ENCODE results near the gene LSAMP. TPM values are rescaled to one million over a fixed set of nuclear protein-coding genes. Genes with fewer than 3 reads are reported as not detected.

LSAMP gene
- total RNA-seq, 1 experiment from 2014 or later: not detected

- Histone ChIP-seq H3K4me2 (no peak overlapping the region), H3K9me3 (ENCODE audit: insufficient read depth, low read depth) (no peaks in the 10 kb centered on the region), H3F3A (ENCODE audit: insufficient read depth, low read depth) (no peaks in the 10 kb centered on the region), H3K4me3 (no peak overlapping the region), H3K36me3 (ENCODE audit: low read depth) (no peaks in the 10 kb centered on the region), H3K27ac (no peak overlapping the region), H3K4me1 (replicated peaks; ENCODE audit: insufficient read depth) (no peaks in the 10 kb centered on the region), H3K79me2 (ENCODE audit: low read depth) (no peaks in the 10 kb centered on the region), H3K9me2 (ENCODE audit: insufficient read depth) (no peaks in the 10 kb centered on the region; the same call in 1 of the 2 replicates), H2AFZ (no peak overlapping the region), H3K27me3 (ENCODE audit: insufficient read depth, low read depth) (no peaks in the 10 kb centered on the region), H4K20me1 (ENCODE audit: insufficient read depth) (no peaks in the 10 kb centered on the region)
- no peak for DNase-seq
- ChIA-PET CTCF (no interaction called here), POLR2A (ENCODE audit: unreplicated experiment) (no interaction called here)
- intact Hi-C loops (cut with micrococcal nuclease; ENCODE audit: unreplicated experiment): no loop called here
- no peak for TF ChIP-seq EZH2 (IDR thresholded peaks at IDR 0.05; ENCODE audit: low read depth)
- TF ChIP-seq CTCF (conservative IDR thresholded peaks at IDR 0.05): no peak
- no TSS peak for BruUV-seq (replicated peaks)
Measured at GRCh38 chr3:116053017-116053416, 392.3 kb downstream of the LSAMP start.

GRCh38 chr3:116052602-116053001, 392.7 kb downstream of the LSAMP start:
- no peaks in the 10 kb centered on the region for H3K4me1 ChIP-seq (replicated peaks; ENCODE audit: insufficient read depth)
- intact Hi-C loops (cut with micrococcal nuclease; ENCODE audit: unreplicated experiment): no loop called here
- H3F3A ChIP-seq (ENCODE audit: insufficient read depth, low read depth): no peaks in the 10 kb centered on the region
- no TSS peak for BruUV-seq (replicated peaks)
- H3K4me3 ChIP-seq: no peak overlapping the region
- H3K9me2 ChIP-seq (ENCODE audit: insufficient read depth): no peaks in the 10 kb centered on the region; the same call in 1 of the 2 replicates
- no peak overlapping the region for H3K27ac ChIP-seq
- no peaks in the 10 kb centered on the region for H3K27me3 ChIP-seq (ENCODE audit: insufficient read depth, low read depth)
- no peaks in the 10 kb centered on the region for H3K9me3 ChIP-seq (ENCODE audit: insufficient read depth, low read depth)
- POLR2A ChIA-PET (ENCODE audit: unreplicated experiment): no interaction called here
- H3K4me2 ChIP-seq: no peak overlapping the region
- no peaks in the 10 kb centered on the region for H4K20me1 ChIP-seq (ENCODE audit: insufficient read depth)
- CTCF ChIA-PET: no interaction called here
- no peak overlapping the region for H2AFZ ChIP-seq
- H3K36me3 ChIP-seq (ENCODE audit: low read depth): no peaks in the 10 kb centered on the region
- DNase-seq: no peak
- no peak for TF ChIP-seq CTCF (conservative IDR thresholded peaks at IDR 0.05)
- no peak for TF ChIP-seq EZH2 (IDR thresholded peaks at IDR 0.05; ENCODE audit: low read depth)
- H3K79me2 ChIP-seq (ENCODE audit: low read depth): no peaks in the 10 kb centered on the region

- Histone ChIP-seq H4K20me1 (ENCODE audit: insufficient read depth) (no peaks in the 10 kb centered on the region), H3K4me2 (no peak overlapping the region), H3F3A (ENCODE audit: insufficient read depth, low read depth) (no peaks in the 10 kb centered on the region), H3K36me3 (ENCODE audit: low read depth) (no peaks in the 10 kb centered on the region), H3K27ac (no peak overlapping the region), H3K27me3 (ENCODE audit: insufficient read depth, low read depth) (no peaks in the 10 kb centered on the region), H2AFZ (no peak overlapping the region), H3K9me2 (ENCODE audit: insufficient read depth) (no peaks in the 10 kb centered on the region; the same call in 1 of the 2 replicates), H3K4me1 (replicated peaks; ENCODE audit: insufficient read depth) (no peaks in the 10 kb centered on the region), H3K79me2 (ENCODE audit: low read depth) (no peaks in the 10 kb centered on the region), H3K9me3 (ENCODE audit: insufficient read depth, low read depth) (no peaks in the 10 kb centered on the region), H3K4me3 (no peak overlapping the region)
- intact Hi-C loops (cut with micrococcal nuclease; ENCODE audit: unreplicated experiment): no loop called here
- no peak for TF ChIP-seq EZH2 (IDR thresholded peaks at IDR 0.05; ENCODE audit: low read depth)
- no peak for TF ChIP-seq CTCF (conservative IDR thresholded peaks at IDR 0.05)
- BruUV-seq (replicated peaks): no TSS peak
- POLR2A ChIA-PET (ENCODE audit: unreplicated experiment): no interaction called here
- DNase-seq: no peak
- CTCF ChIA-PET: no interaction called here
Measured at GRCh38 chr3:116051586-116051985, 393.7 kb downstream of the LSAMP start.

All from PC-9 (cell line).